ENCODE data around the gene GPAM.

Gene GPAM

GRCh38 chr10:112146799-112147198 lies 36.8 kb downstream of the GPAM start:
- H3K9me3 ChIP-seq (replicated peaks; ENCODE audit: insufficient read depth, low read length): no peaks in the 10 kb centered on the region
- no peaks in the 10 kb centered on the region for H3F3A ChIP-seq (ENCODE audit: insufficient read depth, low read length)
- H3K36me3 ChIP-seq (replicated peaks; ENCODE audit: insufficient read depth, low read length): no peaks in the 10 kb centered on the region
- no peak overlapping the region for H3K27ac ChIP-seq (ENCODE audit: low read length)
- no peaks in the 10 kb centered on the region for H3K4me1 ChIP-seq (ENCODE audit: low read length)
- H3K79me2 ChIP-seq (ENCODE audit: low read length): no peaks in the 10 kb centered on the region
- no peaks in the 10 kb centered on the region for H3K9me2 ChIP-seq (replicated peaks; ENCODE audit: insufficient read depth, low read length)
- no peak overlapping the region for H3K9ac ChIP-seq (ENCODE audit: low read length)
- H3K4me3 ChIP-seq (ENCODE audit: low read length): no peak overlapping the region
- H3K4me2 ChIP-seq (ENCODE audit: low read depth, low read length): no peak overlapping the region
- no peak for TF ChIP-seq CTCF (IDR thresholded peaks at IDR 0.05; ENCODE audit: low read length)
- no peak for TF ChIP-seq EZH2 (optimal IDR thresholded peaks at IDR 0.05; ENCODE audit: low read depth, low read length)
- no peak for TF ChIP-seq EZH2phosphoT487 (IDR thresholded peaks at IDR 0.05; ENCODE audit: low read length)
- H3K27me3 ChIP-seq (replicated peaks; ENCODE audit: insufficient read depth, low read length): no peaks in the 10 kb centered on the region
- H4K20me1 ChIP-seq (ENCODE audit: insufficient read depth, low read length): no peaks in the 10 kb centered on the region
- DNase-seq: no peak
- no peak overlapping the region for H2AFZ ChIP-seq (ENCODE audit: low read length)

GRCh38 chr10:112145263-112145662 lies 38.3 kb downstream of the GPAM start:
- Histone ChIP-seq H3K4me3 (ENCODE audit: low read length) (no peak overlapping the region), H3K79me2 (ENCODE audit: low read length) (no peaks in the 10 kb centered on the region), H3K4me2 (ENCODE audit: low read depth, low read length) (no peak overlapping the region), H3K4me1 (ENCODE audit: low read length) (no peaks in the 10 kb centered on the region), H3K9ac (ENCODE audit: low read length) (no peak overlapping the region), H3K9me3 (replicated peaks; ENCODE audit: insufficient read depth, low read length) (no peaks in the 10 kb centered on the region), H3K27me3 (replicated peaks; ENCODE audit: insufficient read depth, low read length) (no peaks in the 10 kb centered on the region), H4K20me1 (ENCODE audit: insufficient read depth, low read length) (no peaks in the 10 kb centered on the region), H3K36me3 (replicated peaks; ENCODE audit: insufficient read depth, low read length) (no peaks in the 10 kb centered on the region), H2AFZ (ENCODE audit: low read length) (no peak overlapping the region), H3K9me2 (replicated peaks; ENCODE audit: insufficient read depth, low read length) (no peaks in the 10 kb centered on the region), H3K27ac (ENCODE audit: low read length) (no peak overlapping the region), H3F3A (ENCODE audit: insufficient read depth, low read length) (no peaks in the 10 kb centered on the region)
- DNase-seq: no peak
- TF ChIP-seq EZH2 (optimal IDR thresholded peaks at IDR 0.05; ENCODE audit: low read depth, low read length) (no peak), EZH2phosphoT487 (IDR thresholded peaks at IDR 0.05; ENCODE audit: low read length) (no peak), CTCF (IDR thresholded peaks at IDR 0.05; ENCODE audit: low read length) (no peak)

- no peaks in the 10 kb centered on the region for H3K36me3 ChIP-seq (replicated peaks; ENCODE audit: insufficient read depth, low read length)
- no peak overlapping the region for H3K4me2 ChIP-seq (ENCODE audit: low read depth, low read length)
- no peak for DNase-seq
- no peak overlapping the region for H2AFZ ChIP-seq (ENCODE audit: low read length)
- no peaks in the 10 kb centered on the region for H3F3A ChIP-seq (ENCODE audit: insufficient read depth, low read length)
- TF ChIP-seq CTCF (IDR thresholded peaks at IDR 0.05; ENCODE audit: low read length) (no peak), EZH2phosphoT487 (IDR thresholded peaks at IDR 0.05; ENCODE audit: low read length) (no peak), EZH2 (optimal IDR thresholded peaks at IDR 0.05; ENCODE audit: low read depth, low read length) (no peak)
- no peaks in the 10 kb centered on the region for H4K20me1 ChIP-seq (ENCODE audit: insufficient read depth, low read length)
- H3K4me3 ChIP-seq (ENCODE audit: low read length): no peak overlapping the region
- H3K9me2 ChIP-seq (replicated peaks; ENCODE audit: insufficient read depth, low read length): no peaks in the 10 kb centered on the region
- H3K9ac ChIP-seq (ENCODE audit: low read length): no peak overlapping the region
- no peaks in the 10 kb centered on the region for H3K79me2 ChIP-seq (ENCODE audit: low read length)
- no peaks in the 10 kb centered on the region for H3K4me1 ChIP-seq (ENCODE audit: low read length)
- no peaks in the 10 kb centered on the region for H3K27me3 ChIP-seq (replicated peaks; ENCODE audit: insufficient read depth, low read length)
- no peaks in the 10 kb centered on the region for H3K9me3 ChIP-seq (replicated peaks; ENCODE audit: insufficient read depth, low read length)
- no peak overlapping the region for H3K27ac ChIP-seq (ENCODE audit: low read length)
Observed at GRCh38 chr10:112143420-112143819, 40.1 kb downstream of the GPAM start.

Measured in MM.1S (cell line).